Activated naive CD4-positive, alpha-beta T cell treated with anti-CD3 and anti-CD28 coated beads, Interleukin-2, amount 50 U/mL, for 24 hours (primary cell): ENCODE data around the gene SPEF1.

Experiments
- H3K27ac Mint-ChIP-seq: one replicate; pipeline ENCODE4 v1.8.0; 2021; ENCODE audit warnings: mild to moderate bottlenecking, mixed read lengths
- H3K27me3 Mint-ChIP-seq: one replicate; pipeline ENCODE4 v1.8.0; 2021; ENCODE audit warnings: mixed read lengths
- H3K36me3 Mint-ChIP-seq: one replicate; pipeline ENCODE4 v1.8.0; 2021; ENCODE audit warnings: mixed read lengths
- H3K4me1 Mint-ChIP-seq: one replicate; pipeline ENCODE4 v1.8.0; 2021; ENCODE audit warnings: mixed read lengths
- H3K4me3 Mint-ChIP-seq: one replicate; pipeline ENCODE4 v1.8.0; 2021; ENCODE audit warnings: mild to moderate bottlenecking, mixed read lengths
- H3K9me3 Mint-ChIP-seq: one replicate; pipeline ENCODE4 v1.8.0; 2021; ENCODE audit warnings: mixed read lengths

The SPEF1 gene

DNA sequence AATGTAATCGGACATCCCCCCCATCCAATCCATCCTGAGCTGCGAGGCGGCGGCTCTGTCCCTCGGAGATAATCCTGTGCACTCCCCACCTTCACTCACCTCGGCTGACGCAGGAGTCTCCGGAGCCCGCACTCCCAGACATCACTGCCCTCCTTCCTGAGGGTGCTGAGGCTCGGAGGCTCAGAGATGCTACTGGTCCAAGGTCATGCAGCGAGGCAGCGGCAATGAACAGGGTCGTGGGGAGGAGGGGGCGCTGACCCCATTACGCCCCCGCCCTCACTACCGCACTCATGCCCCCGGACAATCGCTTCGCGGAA is 14.2 kb downstream of the SPEF1 start:
- Mint-ChIP-seq H3K9me3 (no peaks in the 10 kb centered on the region), H3K27me3 (no peaks in the 10 kb centered on the region), H3K27ac (no peak overlapping the region), H3K36me3 (no peaks in the 10 kb centered on the region), H3K4me3 (peak overlapping the region; percentile 92), H3K4me1 (peaks cover 20% of the 10 kb centered on the region)

DNA sequence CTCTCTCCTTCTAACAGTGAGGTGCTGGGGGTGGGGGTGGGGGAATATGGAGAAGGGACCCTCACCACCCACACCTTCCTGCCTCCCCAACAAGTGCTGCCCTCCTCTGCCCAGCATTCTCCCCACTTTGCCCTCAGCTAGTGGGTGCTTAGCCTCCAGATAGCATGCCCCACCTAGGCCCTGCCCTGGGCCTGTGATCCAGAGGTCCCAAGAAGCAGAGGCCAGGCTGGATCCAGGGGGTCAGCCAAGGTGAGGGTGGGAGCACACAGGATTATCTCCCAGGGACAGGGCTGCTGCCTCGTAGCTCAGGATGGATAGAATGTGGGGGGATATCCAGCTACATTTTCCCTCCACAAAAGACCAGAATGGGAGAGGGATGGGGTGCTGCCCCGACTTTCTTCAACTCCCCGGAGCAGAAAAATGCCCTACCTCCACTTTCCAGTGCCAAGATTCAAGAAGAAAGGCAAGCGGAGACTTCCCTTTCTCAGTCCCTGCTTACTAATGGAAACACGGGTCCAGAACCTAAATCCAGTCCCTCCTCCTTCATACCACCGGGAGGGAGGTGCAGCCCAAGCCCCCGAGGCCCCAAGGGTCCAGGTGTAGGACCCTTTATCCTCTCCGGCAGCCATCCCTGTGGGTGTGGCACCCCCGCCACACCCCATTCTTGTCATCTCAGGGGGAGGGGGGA is 14.7 kb downstream of the SPEF1 start:
- no peaks in the 10 kb centered on the region for H3K9me3 Mint-ChIP-seq
- no peaks in the 10 kb centered on the region for H3K36me3 Mint-ChIP-seq
- no peak overlapping the region for H3K27ac Mint-ChIP-seq
- H3K27me3 Mint-ChIP-seq = no peaks in the 10 kb centered on the region
- peaks cover 20% of the 10 kb centered on the region for H3K4me1 Mint-ChIP-seq
- peak overlapping the region; percentile 92 for H3K4me3 Mint-ChIP-seq

DNA sequence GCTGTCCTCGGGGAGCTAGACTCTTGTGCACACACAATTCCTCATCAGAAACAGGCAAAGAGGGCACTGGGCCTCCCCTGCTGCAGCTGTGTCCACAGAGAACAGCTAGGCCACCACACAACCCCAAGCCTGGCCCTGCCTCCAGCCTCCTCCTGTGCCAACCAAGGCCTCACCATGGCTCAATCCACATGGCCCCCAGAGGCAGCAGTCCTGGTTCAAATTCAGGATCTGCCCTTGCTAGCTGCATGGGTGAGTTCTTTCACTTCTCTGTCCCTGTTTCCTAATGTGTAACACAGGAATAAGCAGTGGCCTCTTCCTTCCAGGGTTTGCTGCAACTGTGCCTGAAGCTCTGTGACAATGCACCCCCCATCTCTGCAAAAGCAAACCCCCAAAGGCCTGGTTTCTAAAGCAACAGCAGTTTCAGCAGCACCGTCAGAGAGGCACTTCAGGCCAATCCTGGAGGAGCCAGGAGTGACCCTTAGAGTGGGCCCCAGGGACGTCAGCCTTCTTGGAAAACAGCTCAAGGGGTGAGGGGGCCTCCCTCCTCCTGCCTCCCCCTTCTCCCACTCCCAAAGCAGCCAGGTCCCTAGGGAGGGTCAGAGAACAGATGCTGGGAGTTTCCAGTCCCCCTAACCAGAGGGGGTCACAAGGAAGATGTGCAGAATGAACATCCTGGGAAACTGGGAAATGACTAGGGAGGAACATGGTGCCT is 15.9 kb downstream of the SPEF1 start:
- Mint-ChIP-seq H3K4me3 (peak overlapping the region; percentile 92), H3K27ac (peak overlapping the region; percentile 8), H3K27me3 (no peaks in the 10 kb centered on the region), H3K4me1 (peaks cover 20% of the 10 kb centered on the region), H3K36me3 (no peaks in the 10 kb centered on the region), H3K9me3 (no peaks in the 10 kb centered on the region)

DNA sequence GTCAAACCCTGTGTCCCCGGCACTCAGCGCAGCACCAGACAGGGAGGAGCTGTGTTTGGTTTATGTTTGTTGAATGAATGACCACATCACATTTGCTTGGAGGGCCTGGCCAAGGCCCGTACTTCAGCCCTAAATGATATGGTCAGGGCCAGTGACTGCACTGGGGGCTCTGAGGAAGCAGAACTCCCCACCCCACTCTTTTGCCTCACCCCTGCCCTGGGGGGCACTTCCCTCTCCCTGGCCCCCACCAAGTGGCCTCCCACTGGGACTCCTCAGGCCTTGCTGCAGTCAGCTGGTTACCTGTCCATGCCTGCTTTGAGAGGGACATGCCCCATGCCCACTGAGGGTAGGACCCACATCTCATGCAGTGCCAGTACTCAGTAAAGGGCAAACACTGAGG is 16.6 kb downstream of the SPEF1 start:
- H3K4me3 Mint-ChIP-seq = no peak overlapping the region
- H3K9me3 Mint-ChIP-seq = no peaks in the 10 kb centered on the region
- H3K27me3 Mint-ChIP-seq = no peaks in the 10 kb centered on the region
- H3K36me3 Mint-ChIP-seq = no peaks in the 10 kb centered on the region
- H3K4me1 Mint-ChIP-seq = peaks cover 20% of the 10 kb centered on the region
- H3K27ac Mint-ChIP-seq = no peak overlapping the region

DNA sequence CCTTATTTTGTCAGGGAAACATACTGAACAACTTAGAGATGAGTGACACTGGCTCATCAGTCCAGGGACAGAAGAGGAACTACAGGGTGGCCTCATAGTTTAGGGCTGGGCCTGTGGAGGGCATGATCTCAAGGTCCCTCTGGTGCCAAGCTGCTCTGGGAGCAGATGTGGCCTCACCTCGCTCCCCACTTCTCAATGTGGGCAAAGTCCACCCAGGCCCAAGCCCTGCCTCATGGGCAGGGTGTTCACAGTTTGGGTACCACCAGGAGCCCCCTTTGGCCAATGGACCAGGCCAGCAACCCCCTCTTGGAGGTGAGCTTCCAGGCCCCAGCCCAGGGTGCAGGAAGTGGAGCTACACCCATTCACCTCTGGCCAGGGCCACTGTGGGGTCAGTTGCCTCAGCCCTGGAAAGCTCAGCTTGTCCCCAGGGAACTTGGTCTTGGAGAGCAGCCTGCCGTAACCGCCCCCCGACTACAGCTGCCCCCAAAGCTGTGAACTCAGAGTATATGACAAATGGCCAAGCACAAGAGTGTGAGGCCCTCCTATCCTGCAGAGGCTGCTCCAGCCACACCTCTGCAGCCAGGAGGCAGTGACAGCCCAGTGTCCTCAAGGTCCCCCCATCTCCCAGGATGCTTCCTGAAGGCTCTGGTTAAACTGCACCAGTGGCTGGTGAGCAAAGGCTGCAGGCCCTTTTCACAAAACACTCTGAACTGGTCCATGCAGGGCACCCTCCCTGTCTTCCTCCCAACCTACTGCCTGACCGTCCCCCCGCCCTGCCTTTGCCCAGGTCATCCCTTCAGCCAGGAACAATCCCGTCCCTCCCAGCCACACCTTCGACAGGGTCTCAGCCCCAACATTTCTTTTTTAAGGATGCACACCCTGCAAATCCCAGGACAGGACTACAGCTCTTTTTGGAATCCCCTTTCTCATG is 17.3 kb downstream of the SPEF1 start:
- no peak overlapping the region for H3K4me3 Mint-ChIP-seq
- no peaks in the 10 kb centered on the region for H3K9me3 Mint-ChIP-seq
- no peak overlapping the region for H3K27ac Mint-ChIP-seq
- no peaks in the 10 kb centered on the region for H3K36me3 Mint-ChIP-seq
- H3K4me1 Mint-ChIP-seq = peaks cover 17% of the 10 kb centered on the region
- no peaks in the 10 kb centered on the region for H3K27me3 Mint-ChIP-seq

DNA sequence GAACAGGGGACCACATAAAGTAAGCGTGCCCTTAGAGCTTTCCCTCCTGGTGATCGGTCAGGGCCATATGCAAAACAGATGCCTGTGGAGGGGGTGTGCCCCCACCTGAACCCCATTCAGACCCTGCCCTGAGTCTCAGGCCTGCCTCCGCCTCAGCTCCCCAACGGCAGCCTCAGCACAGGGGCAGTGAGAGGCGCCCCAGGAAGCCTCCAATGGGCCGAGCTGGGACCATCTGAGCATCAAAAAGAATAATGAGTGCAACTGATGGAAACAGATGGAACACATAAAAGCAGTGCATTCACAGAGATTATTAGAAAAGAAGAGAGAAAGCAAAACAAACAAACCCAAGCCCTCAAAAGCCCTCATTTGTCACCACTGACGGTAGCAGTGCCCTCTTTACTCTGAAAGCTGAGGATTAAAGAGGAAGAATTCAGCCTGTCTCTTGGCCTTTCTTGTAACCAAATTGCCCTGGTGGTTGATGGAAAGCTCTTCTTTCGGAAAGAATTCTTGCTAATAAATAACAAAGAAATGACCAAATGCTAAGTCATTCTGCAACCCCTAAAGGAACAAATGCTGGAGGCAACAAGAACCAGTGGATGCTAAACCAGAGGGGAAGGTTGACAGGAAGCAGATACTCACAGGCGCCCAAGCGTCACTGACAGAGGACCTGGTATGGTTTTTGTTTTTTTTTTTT is 20.4 kb downstream of the SPEF1 start:
- Mint-ChIP-seq H3K9me3 (no peaks in the 10 kb centered on the region), H3K4me3 (no peak overlapping the region), H3K36me3 (peaks cover 3% of the 10 kb centered on the region), H3K27ac (no peak overlapping the region), H3K27me3 (no peaks in the 10 kb centered on the region), H3K4me1 (no peaks in the 10 kb centered on the region)

DNA sequence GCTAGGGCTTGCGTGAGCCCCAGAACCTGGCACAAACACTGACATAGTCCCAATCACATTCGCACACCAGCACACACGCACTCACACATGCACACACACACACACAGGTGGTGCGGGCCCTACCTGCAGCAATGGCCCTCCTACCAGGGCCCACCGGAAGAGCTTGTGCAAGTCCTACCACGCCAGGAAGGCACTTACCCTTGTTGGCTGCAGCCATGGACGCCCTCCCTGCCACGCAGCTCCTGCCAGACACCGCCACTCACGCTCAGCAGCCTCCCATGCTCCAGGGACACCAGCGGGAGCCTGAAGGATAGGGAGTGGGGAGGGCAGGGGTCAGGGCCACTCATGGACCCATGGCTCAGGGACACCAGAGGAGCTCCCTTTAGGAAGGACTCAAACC is 21.4 kb downstream of the SPEF1 start:
- no peak overlapping the region for H3K4me3 Mint-ChIP-seq
- no peaks in the 10 kb centered on the region for H3K27me3 Mint-ChIP-seq
- H3K9me3 Mint-ChIP-seq = no peaks in the 10 kb centered on the region
- no peaks in the 10 kb centered on the region for H3K4me1 Mint-ChIP-seq
- peaks cover 3% of the 10 kb centered on the region for H3K36me3 Mint-ChIP-seq
- H3K27ac Mint-ChIP-seq = peak overlapping the region; percentile 49

DNA sequence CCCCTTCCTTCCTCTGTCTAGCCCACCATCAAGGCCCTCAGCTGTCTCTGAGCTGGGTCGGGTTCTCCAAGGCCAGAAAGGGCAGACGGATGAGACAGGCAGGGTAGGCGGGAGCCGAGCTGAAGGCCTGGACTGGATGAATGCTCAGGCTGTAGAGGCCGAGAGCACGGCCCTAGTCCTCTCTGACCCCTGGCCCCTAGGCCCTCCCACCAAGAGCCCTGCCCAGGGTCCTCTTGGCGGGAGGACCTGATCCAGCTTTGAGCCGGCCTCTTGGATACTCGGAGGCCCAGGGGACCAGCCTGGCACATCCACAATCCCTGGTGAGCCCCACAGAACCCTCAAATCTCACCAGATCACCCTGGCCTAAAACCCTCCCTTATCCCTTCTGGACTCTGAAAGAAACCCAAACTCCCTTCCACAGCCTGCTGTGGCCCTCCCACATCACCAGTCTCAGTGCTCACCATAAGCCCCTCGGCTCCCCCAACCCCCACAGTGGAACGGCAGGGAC is 21.9 kb downstream of the SPEF1 start:
- H3K9me3 Mint-ChIP-seq = no peaks in the 10 kb centered on the region
- H3K27ac Mint-ChIP-seq = peak overlapping the region; percentile 49
- H3K27me3 Mint-ChIP-seq = no peaks in the 10 kb centered on the region
- peaks cover 3% of the 10 kb centered on the region for H3K36me3 Mint-ChIP-seq
- H3K4me1 Mint-ChIP-seq = no peaks in the 10 kb centered on the region
- no peak overlapping the region for H3K4me3 Mint-ChIP-seq

DNA sequence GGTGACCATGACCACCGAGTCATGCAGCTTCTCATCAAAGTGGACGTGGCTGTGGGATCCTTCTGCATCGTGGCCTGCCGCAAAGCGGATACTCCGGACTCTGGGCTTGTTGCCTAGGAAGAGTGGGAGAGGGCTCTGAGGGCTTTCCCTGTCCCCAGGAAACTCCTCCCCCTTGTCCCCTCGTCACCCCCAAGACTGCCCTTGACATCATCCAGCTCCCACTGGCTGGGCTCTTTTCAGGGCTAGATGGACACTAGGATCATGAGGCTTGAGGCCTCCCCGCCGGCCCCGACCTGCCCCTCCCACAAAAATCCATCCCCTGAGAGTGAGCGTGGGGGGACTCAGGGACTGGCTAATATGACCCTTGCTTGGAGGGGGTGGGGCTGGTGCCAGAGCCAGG is 22.7 kb downstream of the SPEF1 start:
- Mint-ChIP-seq H3K27me3 (no peaks in the 10 kb centered on the region), H3K4me3 (no peak overlapping the region), H3K4me1 (no peaks in the 10 kb centered on the region), H3K27ac (no peak overlapping the region), H3K9me3 (no peaks in the 10 kb centered on the region), H3K36me3 (peaks cover 3% of the 10 kb centered on the region)

DNA sequence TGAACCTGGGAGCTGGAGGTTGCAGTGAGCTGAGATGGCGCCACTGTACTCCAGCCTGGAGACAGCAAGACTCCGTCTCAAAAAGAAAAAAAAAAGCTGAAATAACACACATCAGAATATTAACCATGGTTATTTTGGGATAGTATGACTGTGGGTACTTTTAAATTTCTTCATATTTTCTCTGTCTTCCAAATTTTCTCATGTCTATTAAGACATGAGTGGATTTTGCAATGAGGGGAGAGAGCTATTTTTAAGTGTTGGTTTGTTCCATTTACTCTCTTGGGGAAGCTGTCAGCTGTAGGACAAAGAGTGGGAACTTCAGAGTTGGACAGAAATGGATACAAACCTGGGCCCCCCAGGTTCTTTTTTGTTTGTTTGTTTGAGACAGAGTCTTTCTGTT is 24.0 kb downstream of the SPEF1 start:
- Mint-ChIP-seq H3K27me3 (no peaks in the 10 kb centered on the region), H3K4me3 (no peak overlapping the region), H3K27ac (no peak overlapping the region), H3K36me3 (peaks cover 3% of the 10 kb centered on the region), H3K9me3 (no peaks in the 10 kb centered on the region), H3K4me1 (peaks cover 3% of the 10 kb centered on the region)

DNA sequence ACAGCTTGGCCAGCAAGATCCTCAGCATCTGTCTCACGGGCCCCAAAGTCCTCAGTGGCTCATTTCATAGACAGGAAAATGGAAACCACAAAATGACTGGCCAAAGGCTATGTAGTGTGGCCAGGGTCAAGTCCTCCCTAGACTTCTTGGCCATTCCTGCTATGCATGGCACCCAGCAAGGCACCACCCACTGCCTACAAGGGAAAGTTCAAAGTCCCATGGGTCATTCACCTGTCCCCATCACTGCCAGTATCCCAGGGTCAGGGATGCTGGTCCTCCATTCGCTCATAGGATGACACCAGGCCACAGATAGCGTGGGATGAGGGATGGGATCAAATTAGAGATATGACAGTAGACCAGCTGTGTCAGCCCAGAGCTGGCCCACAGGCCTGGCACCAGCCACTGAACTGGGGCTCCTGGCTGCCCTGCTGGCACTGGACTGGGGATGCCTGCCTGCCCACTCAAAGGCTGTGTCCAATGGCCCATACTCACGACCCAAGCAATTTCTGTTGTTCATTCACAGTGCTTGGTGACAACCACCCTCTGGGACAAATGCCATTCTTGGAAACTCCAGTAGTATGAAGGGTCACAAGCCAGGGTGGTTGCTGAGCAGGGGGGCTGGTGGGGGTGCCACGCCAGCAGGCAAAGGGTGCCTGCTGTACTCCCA is 25.3 kb downstream of the SPEF1 start:
- Mint-ChIP-seq H3K4me3 (no peak overlapping the region), H3K9me3 (no peaks in the 10 kb centered on the region), H3K27me3 (no peaks in the 10 kb centered on the region), H3K36me3 (peaks cover 3% of the 10 kb centered on the region), H3K27ac (no peak overlapping the region), H3K4me1 (peaks cover 8% of the 10 kb centered on the region)

DNA sequence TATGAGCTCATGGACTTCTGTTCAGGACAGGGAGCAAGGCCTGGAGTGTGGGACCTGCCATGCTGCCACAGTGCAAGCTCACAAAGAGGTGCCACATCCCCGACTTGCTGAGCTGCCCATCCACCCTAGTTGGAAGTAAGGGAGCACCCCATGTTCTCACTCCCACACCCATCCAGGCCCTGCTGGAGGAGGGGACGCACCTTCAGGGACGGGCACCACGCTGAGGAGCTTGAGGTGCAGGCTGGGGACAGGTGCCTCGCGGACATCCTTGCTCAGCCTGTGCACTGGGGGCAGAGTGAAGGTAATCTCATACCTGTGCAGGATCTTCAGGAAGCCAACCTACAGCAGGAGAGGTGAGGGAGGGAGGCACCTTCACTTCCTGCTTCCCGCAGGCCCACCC is 26.0 kb downstream of the SPEF1 start:
- Mint-ChIP-seq H3K27me3 (no peaks in the 10 kb centered on the region), H3K9me3 (no peaks in the 10 kb centered on the region), H3K36me3 (peaks cover 3% of the 10 kb centered on the region), H3K4me3 (no peak overlapping the region), H3K27ac (no peak overlapping the region), H3K4me1 (peaks cover 10% of the 10 kb centered on the region)

DNA sequence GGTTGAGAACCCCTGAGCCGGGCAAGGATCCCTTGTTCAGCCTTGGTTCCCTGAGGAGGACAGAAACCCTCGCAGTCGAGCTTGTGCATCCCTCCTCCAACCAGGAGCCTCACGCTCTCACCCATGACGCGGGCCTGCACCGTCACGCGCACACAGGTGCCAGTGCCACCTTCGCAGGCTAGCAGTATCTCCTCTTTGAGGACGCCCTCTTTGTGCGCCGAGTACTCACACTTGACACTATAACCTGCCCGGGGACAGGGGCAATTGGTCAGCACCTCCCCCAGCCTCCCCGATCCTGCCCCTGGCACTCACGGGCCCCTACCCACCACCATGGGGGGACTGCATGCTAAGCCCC is 27.0 kb downstream of the SPEF1 start:
- Mint-ChIP-seq H3K4me3 (no peak overlapping the region), H3K27me3 (no peaks in the 10 kb centered on the region), H3K9me3 (no peaks in the 10 kb centered on the region), H3K36me3 (peaks cover 3% of the 10 kb centered on the region), H3K4me1 (peaks cover 10% of the 10 kb centered on the region), H3K27ac (no peak overlapping the region)

DNA sequence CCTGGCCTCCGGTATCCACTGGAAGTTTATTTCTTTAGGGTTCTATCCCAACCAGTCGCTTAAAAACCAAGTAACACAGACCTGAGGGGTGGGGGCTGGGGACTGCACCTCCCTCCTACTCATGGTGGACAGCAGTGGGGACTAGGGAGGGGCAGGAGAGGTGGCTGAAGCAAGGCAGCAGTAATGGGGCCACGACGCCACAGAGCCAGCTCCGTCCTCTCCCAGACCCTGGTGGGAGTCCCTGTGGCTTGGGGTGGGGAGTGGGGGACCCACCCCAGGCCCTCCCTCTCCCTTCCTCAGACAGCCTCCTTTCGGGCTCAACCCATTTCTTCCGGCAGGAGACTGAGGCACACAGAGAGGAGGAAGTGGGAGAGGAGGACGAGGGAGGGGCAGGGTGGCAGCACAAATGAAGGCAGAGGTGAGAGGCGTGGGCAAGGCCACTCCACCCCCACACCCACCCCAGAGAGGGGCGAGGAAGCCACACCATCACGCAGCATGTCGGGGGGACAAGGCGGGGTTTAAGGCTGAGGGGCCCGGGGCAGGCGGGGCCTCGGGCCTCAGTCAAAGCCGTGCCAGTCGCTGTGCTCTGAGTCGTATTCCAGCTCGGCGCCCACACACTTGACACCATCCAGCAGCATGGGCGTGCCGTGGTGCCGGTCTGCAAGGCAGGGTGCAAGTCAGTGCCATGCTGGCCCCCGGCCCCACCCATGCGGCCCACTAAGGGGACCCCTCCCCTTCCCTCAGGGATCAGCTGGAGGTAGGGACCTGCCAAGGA is 27.6 kb downstream of the SPEF1 start:
- Mint-ChIP-seq H3K27me3 (peaks cover under 1% of the 10 kb centered on the region), H3K9me3 (no peaks in the 10 kb centered on the region), H3K27ac (no peak overlapping the region), H3K4me3 (no peak overlapping the region), H3K4me1 (peaks cover 10% of the 10 kb centered on the region), H3K36me3 (peaks cover 3% of the 10 kb centered on the region)
